BLaER1 treated with 17β-estradiol and CSF1 and Interleukin-3, amounts not matched to agents 10 nM and 100 nM (cell line): ENCODE data around the gene POU6F2.

Experiments used
- H3K27ac ChIP-seq, 11 experiments: shearing (Covaris generic); formaldehyde crosslinking; 2 replicates each; pipeline ENCODE4 v1.8.1; 2022
- H3K27me3 ChIP-seq, 11 experiments: shearing (Covaris generic); formaldehyde crosslinking; 2 replicates each; pipeline ENCODE4 v1.8.1; 2022
- H3K36me3 ChIP-seq, 11 experiments: shearing (Covaris generic); formaldehyde crosslinking; 2 replicates each; pipeline ENCODE4 v1.8.1; 2022
- H3K4me1 ChIP-seq, 10 experiments: shearing (Covaris generic); formaldehyde crosslinking; 2 replicates each; pipeline ENCODE4 v1.8.1; 2022
- H3K4me2 ChIP-seq, 11 experiments: shearing (Covaris generic); formaldehyde crosslinking; 2 replicates each; pipeline ENCODE4 v1.8.1; 2022
- H3K4me3 ChIP-seq, 10 experiments: shearing (Covaris generic); formaldehyde crosslinking; 2 replicates each; pipeline ENCODE4 v1.8.1; 2022
- H3K9ac ChIP-seq, 11 experiments: shearing (Covaris generic); formaldehyde crosslinking; 2 replicates each; pipeline ENCODE4 v1.8.1; 2022
- H3K9me3 ChIP-seq, 11 experiments: shearing (Covaris generic); formaldehyde crosslinking; replicated peaks in 1 of 11; 2 replicates each; pipeline ENCODE4 v1.8.1; 2022
- H4K20me1 ChIP-seq, 11 experiments: shearing (Covaris generic); formaldehyde crosslinking; 2 replicates each; pipeline ENCODE4 v1.8.1; 2022
- Cebpa-rat ChIP-seq, 11 experiments: shearing (Covaris generic); IDR thresholded peaks; 2 replicates each; pipeline ENCODE4 v1.8.1; 2022

POU6F2 gene

GRCh38 chr7:39045231-39045630, 67.5 kb downstream of the POU6F2 start:
- Histone ChIP-seq H3K4me1 (peaks cover 7 to 28% (median 21%) of the 10 kb centered on the region in 10 experiments), H3K4me3 (no peak overlapping the region), H3K27me3 (no peaks in the 10 kb centered on the region), H3K9me3 (0 out of 22 replicates have a peak, but pooled peaks cover 0 to 3% (median 0%) of the 10 kb centered on the region in 11 experiments), H3K4me2 (peak overlapping the region in 9 of 11 experiments; percentile 29 to 73 (median 57); a peak in 16 of 22 replicates), H3K27ac (no peak overlapping the region), H3K36me3 (no peaks in the 10 kb centered on the region), H3K9ac (no peak overlapping the region), H4K20me1 (no peaks in the 10 kb centered on the region)
- no peak for TF ChIP-seq Cebpa-rat (IDR thresholded peaks at IDR 0.05)

DNA sequence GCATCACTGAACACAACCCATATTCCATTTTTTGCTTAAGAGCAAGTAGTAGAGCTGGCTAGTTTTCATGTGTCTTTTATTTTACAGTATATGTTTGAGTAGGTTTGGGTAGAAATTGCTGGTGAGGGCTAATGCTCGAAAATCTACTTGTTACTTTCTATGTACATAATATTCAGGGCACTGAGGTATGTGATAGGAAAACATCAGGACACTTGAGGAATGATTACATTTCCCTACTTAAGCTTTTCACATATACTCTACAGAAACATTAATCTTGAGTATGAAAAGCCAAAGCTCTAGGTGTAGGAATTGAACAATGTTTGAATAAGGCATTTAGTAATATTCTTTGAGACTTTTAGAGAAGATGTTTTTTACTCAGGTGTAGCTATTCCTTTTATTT, 73.6 kb downstream of the POU6F2 start:
- Histone ChIP-seq H3K9ac (no peak overlapping the region), H3K27me3 (no peaks in the 10 kb centered on the region), H3K36me3 (no peaks in the 10 kb centered on the region), H3K9me3 (peaks cover 3 to 14% (median 5%) of the 10 kb centered on the region in 11 experiments; a peak in 15 of 22 replicates), H3K4me1 (no peaks in the 10 kb centered on the region), H3K27ac (no peak overlapping the region), H4K20me1 (no peaks in the 10 kb centered on the region), H3K4me3 (no peak overlapping the region), H3K4me2 (no peak overlapping the region)
- no peak for TF ChIP-seq Cebpa-rat (IDR thresholded peaks at IDR 0.05)

- TF ChIP-seq Cebpa-rat (IDR thresholded peaks at IDR 0.05): no peak
- Histone ChIP-seq H3K4me3 (no peak overlapping the region), H3K27ac (no peak overlapping the region), H3K9ac (no peak overlapping the region), H3K9me3 (peaks cover 7 to 18% (median 9%) of the 10 kb centered on the region in 11 experiments; a peak in 19 of 22 replicates), H4K20me1 (no peaks in the 10 kb centered on the region), H3K27me3 (no peaks in the 10 kb centered on the region), H3K4me2 (no peak overlapping the region), H3K36me3 (no peaks in the 10 kb centered on the region), H3K4me1 (no peaks in the 10 kb centered on the region)
Measured at GRCh38 chr7:39051707-39052106, 74.0 kb downstream of the POU6F2 start.

GRCh38 chr7:39054731-39055130, 77.0 kb downstream of the POU6F2 start:
- no peak for TF ChIP-seq Cebpa-rat (IDR thresholded peaks at IDR 0.05)
- H3K36me3 ChIP-seq: no peaks in the 10 kb centered on the region
- H3K27me3 ChIP-seq: no peaks in the 10 kb centered on the region
- no peak overlapping the region for H3K9ac ChIP-seq
- H3K9me3 ChIP-seq: peaks cover 10 to 23% (median 17%) of the 10 kb centered on the region in 11 experiments; a peak in 19 of 22 replicates
- H4K20me1 ChIP-seq: no peaks in the 10 kb centered on the region
- no peak overlapping the region for H3K4me2 ChIP-seq
- H3K27ac ChIP-seq: no peak overlapping the region
- no peaks in the 10 kb centered on the region for H3K4me1 ChIP-seq
- H3K4me3 ChIP-seq: no peak overlapping the region

GRCh38 chr7:39056153-39056552, 78.4 kb downstream of the POU6F2 start:
- H3K36me3 ChIP-seq: no peaks in the 10 kb centered on the region
- H3K9me3 ChIP-seq: peaks cover 10 to 23% (median 17%) of the 10 kb centered on the region in 11 experiments; a peak in 19 of 22 replicates
- H3K27ac ChIP-seq: no peak overlapping the region
- H3K9ac ChIP-seq: no peak overlapping the region
- H3K4me1 ChIP-seq: no peaks in the 10 kb centered on the region
- TF ChIP-seq Cebpa-rat (IDR thresholded peaks at IDR 0.05): no peak
- H3K27me3 ChIP-seq: no peaks in the 10 kb centered on the region
- no peak overlapping the region for H3K4me3 ChIP-seq
- H4K20me1 ChIP-seq: no peaks in the 10 kb centered on the region
- no peak overlapping the region for H3K4me2 ChIP-seq

GRCh38 chr7:39062811-39063210, 85.1 kb downstream of the POU6F2 start:
- Histone ChIP-seq H4K20me1 (no peaks in the 10 kb centered on the region), H3K9me3 (peaks cover 0 to 5% (median 0%) of the 10 kb centered on the region in 11 experiments; a peak in 3 of 22 replicates), H3K4me3 (no peak overlapping the region), H3K27me3 (no peaks in the 10 kb centered on the region), H3K4me1 (no peaks in the 10 kb centered on the region), H3K27ac (no peak overlapping the region), H3K4me2 (no peak overlapping the region), H3K9ac (no peak overlapping the region), H3K36me3 (no peaks in the 10 kb centered on the region)
- no peak for TF ChIP-seq Cebpa-rat (IDR thresholded peaks at IDR 0.05)

- no peak overlapping the region for H3K4me3 ChIP-seq
- no peak for TF ChIP-seq Cebpa-rat (IDR thresholded peaks at IDR 0.05)
- H3K36me3 ChIP-seq: no peaks in the 10 kb centered on the region
- H3K27ac ChIP-seq: no peak overlapping the region
- H3K4me2 ChIP-seq: peak overlapping the region in 3 of 11 experiments; percentile 45 to 77 (median 64); a peak in 7 of 22 replicates
- H3K4me1 ChIP-seq: peaks cover 0 to 27% (median 5%) of the 10 kb centered on the region in 10 experiments; a peak in 10 of 20 replicates
- no peaks in the 10 kb centered on the region for H3K9me3 ChIP-seq
- H3K9ac ChIP-seq: no peak overlapping the region
- peaks cover 0 to 8% (median 0%) of the 10 kb centered on the region in 11 experiments; a peak in 2 of 22 replicates for H4K20me1 ChIP-seq
- H3K27me3 ChIP-seq: no peaks in the 10 kb centered on the region
Measured at GRCh38 chr7:39069031-39069430, 91.3 kb downstream of the POU6F2 start.

GRCh38 chr7:39069896-39070881, 92.5 kb downstream of the POU6F2 start:
- Histone ChIP-seq H3K4me3 (no peak overlapping the region), H3K4me1 (peaks cover 0 to 27% (median 8%) of the 10 kb centered on the region in 10 experiments; a peak in 13 of 20 replicates), H3K4me2 (peak overlapping the region in 5 of 11 experiments; percentile 27 to 80 (median 48); a peak in 9 of 22 replicates), H3K36me3 (no peaks in the 10 kb centered on the region), H3K9ac (0 out of 22 replicates have a peak overlapping the region, but pooled peaks of 1 of the 11 experiments have one; percentile 13), H3K27ac (peak overlapping the region in 7 of 11 experiments; percentile 1 to 47 (median 38); a peak in 10 of 22 replicates), H3K9me3 (no peaks in the 10 kb centered on the region), H4K20me1 (peaks cover 0 to 8% (median 0%) of the 10 kb centered on the region in 11 experiments; a peak in 2 of 22 replicates), H3K27me3 (no peaks in the 10 kb centered on the region)
- no peak for TF ChIP-seq Cebpa-rat (IDR thresholded peaks at IDR 0.05)

- no peak overlapping the region for H3K4me3 ChIP-seq
- no peak for TF ChIP-seq Cebpa-rat (IDR thresholded peaks at IDR 0.05)
- H4K20me1 ChIP-seq: peaks cover 0 to 8% (median 0%) of the 10 kb centered on the region in 11 experiments; a peak in 2 of 22 replicates
- no peak overlapping the region for H3K9ac ChIP-seq
- H3K9me3 ChIP-seq: no peaks in the 10 kb centered on the region
- H3K4me1 ChIP-seq: peaks cover 0 to 27% (median 11%) of the 10 kb centered on the region in 10 experiments; a peak in 13 of 20 replicates
- H3K27ac ChIP-seq: no peak overlapping the region
- no peaks in the 10 kb centered on the region for H3K36me3 ChIP-seq
- peak overlapping the region in 1 of 11 experiments; percentile 22; a peak in 2 of 22 replicates for H3K4me2 ChIP-seq
- no peaks in the 10 kb centered on the region for H3K27me3 ChIP-seq
Measured at GRCh38 chr7:39071116-39071515, 93.4 kb downstream of the POU6F2 start.
